GM06990 (cell line): ENCODE results near the gene SLC22A9.
"Not testable (repeated sequence)": the region's sequence is repeated elsewhere in the genome, so short reads cannot be mapped to it uniquely, and the experiment has no call there.

Experiments
- DNase-seq: peaks from one replicate; pipeline ENCODE4 v3.0.0-alpha.2; 2011; ENCODE audit not compliant: insufficient read length; ENCODE audit errors: extremely low read depth
- H3K27me3 ChIP-seq: replicated peaks from 2 replicates; pipeline ENCODE4 v1.6.0; 2011; ENCODE audit warnings: low read length; ENCODE audit not compliant: control insufficient read depth, insufficient read depth
- H3K36me3 ChIP-seq: 2 replicates; pipeline ENCODE4 v1.5.1; 2011; ENCODE audit warnings: low read length; ENCODE audit not compliant: control insufficient read depth, insufficient read depth
- H3K4me3 ChIP-seq: replicated peaks from 2 replicates; pipeline ENCODE4 v1.5.1; 2011; ENCODE audit warnings: low read depth, mild to moderate bottlenecking, control low read depth, low read length
- TF ChIP-seq, protein P1 (sequence below): IDR thresholded peaks from 2 replicates; pipeline ENCODE4 v1.5.1; 2011; ENCODE audit warnings: low read length, control low read depth, mild to moderate bottlenecking, inconsistent platforms; ENCODE audit not compliant: insufficient read depth, poor library complexity, severe bottlenecking

SLC22A9 gene

DNA sequence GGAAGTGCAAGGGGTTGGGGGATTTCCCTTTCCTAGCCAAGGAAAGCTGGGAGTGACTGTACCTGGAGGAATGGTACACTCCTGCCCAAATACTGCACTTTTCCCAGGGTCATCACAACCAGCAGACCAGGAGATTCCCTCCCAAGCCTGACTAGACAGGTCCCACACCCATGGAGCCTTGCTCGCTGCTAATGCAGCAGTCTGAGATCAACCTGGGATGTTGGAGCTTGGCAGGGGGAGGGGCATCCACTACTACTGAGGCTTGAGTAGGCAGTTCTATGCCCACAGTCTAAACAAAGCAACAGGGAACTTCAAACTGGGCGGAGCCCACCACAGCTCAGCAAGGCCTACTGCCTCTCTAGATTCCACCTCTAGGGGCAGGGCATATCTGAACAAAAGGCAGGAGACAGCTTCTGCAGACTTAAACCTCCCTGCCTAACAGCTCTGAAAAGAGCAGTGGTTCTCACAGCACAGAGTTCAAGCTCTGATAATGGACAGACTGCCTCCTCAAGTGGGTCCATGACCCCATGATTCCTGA lies 58.5 kb downstream of the SLC22A9 start:
- Histone ChIP-seq H3K27me3 (no peaks in the 10 kb centered on the region), H3K36me3 (no peaks in the 10 kb centered on the region), H3K4me3 (no peak overlapping the region)
- no peak for DNase-seq
- TF ChIP-seq, protein P1, sequence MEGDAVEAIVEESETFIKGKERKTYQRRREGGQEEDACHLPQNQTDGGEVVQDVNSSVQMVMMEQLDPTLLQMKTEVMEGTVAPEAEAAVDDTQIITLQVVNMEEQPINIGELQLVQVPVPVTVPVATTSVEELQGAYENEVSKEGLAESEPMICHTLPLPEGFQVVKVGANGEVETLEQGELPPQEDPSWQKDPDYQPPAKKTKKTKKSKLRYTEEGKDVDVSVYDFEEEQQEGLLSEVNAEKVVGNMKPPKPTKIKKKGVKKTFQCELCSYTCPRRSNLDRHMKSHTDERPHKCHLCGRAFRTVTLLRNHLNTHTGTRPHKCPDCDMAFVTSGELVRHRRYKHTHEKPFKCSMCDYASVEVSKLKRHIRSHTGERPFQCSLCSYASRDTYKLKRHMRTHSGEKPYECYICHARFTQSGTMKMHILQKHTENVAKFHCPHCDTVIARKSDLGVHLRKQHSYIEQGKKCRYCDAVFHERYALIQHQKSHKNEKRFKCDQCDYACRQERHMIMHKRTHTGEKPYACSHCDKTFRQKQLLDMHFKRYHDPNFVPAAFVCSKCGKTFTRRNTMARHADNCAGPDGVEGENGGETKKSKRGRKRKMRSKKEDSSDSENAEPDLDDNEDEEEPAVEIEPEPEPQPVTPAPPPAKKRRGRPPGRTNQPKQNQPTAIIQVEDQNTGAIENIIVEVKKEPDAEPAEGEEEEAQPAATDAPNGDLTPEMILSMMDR: no peak

DNA sequence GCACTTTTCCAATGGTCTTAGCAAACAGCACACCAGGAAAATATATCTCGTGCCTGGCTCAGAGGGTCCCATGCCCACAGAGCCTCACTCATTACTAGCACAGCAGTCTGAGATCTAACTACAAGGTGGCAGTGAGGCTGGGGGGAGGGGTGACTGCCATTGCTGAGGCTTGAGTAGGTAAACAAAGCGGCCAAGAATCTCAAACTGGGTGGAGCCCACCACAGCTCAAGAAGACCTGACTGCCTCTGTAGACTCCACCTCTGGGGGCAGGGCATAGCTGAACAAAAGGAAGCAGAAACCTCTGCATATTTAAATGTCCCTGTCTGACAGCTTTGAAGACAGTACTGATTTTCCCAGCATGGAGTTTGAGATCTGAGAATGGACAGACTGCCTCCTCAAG lies 61.1 kb downstream of the SLC22A9 start:
- not testable (repeated sequence) for H3K4me3 ChIP-seq, DNase-seq, H3K27me3 ChIP-seq, H3K36me3 ChIP-seq

DNA sequence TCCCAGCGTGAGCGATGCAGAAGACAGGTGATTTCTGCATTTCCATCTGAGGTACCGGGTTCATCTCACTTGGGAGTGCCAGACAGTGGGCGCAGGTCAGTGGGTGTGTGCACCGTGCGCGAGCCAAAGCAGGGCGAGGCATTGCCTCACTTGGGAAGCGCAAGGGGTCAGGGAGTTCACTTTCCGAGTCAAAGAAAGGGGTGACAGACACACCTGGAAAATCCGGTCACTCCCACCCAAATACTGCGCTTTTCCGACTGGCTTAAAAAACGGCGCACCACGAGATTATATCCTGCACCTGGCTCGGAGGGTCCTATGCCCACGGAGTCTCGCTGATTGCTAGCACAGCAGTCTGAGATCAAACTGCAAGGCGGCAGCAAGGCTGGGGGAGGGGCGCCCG lies 65.8 kb downstream of the SLC22A9 start:
- DNase-seq, H3K27me3 ChIP-seq, H3K4me3 ChIP-seq, H3K36me3 ChIP-seq: not testable (repeated sequence)

DNA sequence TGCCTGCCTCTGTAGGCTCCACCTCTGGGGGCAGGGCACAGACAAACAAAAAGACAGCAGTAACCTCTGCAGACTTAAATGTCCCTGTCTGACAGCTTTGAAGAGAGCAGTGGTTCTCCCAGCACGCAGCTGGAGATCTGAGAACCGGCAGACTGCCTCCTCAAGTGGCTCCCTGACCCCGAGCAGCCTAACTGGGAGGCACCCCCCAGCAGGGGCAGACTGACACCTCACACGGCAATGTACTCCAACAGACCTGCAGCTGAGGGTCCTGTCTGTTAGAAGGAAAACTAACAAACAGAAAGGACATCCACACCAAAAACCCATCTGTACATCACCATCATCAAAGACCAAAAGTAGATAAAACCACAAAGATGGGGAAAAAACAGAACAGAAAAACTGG lies 66.2 kb downstream of the SLC22A9 start:
- not testable (repeated sequence) for H3K4me3 ChIP-seq, H3K27me3 ChIP-seq

DNA sequence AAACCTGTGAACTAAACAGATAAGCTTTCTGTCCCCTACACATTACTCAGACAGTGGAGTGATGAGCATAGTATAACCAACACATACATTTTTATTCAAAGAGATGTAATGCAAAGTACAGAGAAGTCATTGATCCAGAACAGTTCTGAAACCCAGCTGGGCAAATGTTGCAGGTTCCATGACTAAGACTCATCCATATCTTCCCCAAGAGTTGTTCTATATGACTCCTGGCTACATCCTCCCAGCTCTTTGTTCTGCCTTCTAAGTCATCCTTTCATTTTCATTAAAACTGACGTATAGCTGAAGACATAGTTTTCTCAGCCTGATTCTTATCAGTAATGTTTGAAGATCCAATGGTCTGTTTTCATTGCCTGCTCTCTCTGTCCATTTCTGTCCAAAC lies 74.1 kb downstream of the SLC22A9 start:
- Histone ChIP-seq H3K27me3 (no peaks in the 10 kb centered on the region), H3K36me3 (no peaks in the 10 kb centered on the region), H3K4me3 (no peak overlapping the region)
- no peak for DNase-seq
- TF ChIP-seq, protein P1: no peak

More for the DNA sequence above, 66.2 kb downstream of the SLC22A9 start:
- DNase-seq, H3K36me3 ChIP-seq: not testable (repeated sequence)

DNA sequence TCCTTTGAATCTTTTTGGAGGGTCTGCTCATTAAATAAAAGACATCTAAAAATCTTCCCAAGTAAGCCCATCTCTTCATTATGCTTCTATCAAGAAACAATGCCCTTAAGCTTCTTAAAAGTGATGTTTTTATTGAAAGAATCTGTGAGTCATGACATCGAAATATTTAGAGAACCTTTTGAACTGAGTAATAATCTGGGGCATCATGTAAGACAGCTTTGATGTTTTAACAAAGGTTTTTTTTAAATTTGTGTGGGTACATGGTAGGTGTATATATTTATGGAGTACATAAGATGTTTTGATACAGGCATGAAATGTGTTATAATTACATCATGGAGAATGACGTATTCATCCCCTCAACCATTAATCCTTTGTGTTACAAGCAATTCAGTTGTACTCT lies 74.6 kb downstream of the SLC22A9 start:
- H3K4me3 ChIP-seq: no peak overlapping the region
- TF ChIP-seq, protein P1: no peak
- no peak for DNase-seq
- no peaks in the 10 kb centered on the region for H3K27me3 ChIP-seq
- no peaks in the 10 kb centered on the region for H3K36me3 ChIP-seq

DNA sequence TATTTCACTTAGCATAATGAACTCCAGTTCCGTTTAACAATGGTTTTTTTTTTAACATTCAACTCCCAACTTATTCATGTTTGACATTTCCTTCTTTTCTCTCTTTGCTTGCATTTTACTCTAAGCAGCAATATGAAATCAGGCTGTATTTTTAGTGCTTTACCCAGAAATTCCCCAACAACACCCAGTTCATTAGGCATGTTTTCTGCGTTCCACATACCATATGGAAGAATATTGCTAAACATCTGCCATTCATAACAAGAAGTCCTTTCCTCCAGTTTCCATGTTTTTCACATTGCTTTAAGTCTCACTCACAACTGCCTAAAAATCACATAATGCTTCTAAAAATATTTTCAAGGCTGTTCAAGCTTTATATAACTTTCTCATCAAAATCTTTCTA lies 75.5 kb downstream of the SLC22A9 start:
- TF ChIP-seq, protein P1: no peak
- Histone ChIP-seq H3K4me3 (no peak overlapping the region), H3K27me3 (no peaks in the 10 kb centered on the region), H3K36me3 (no peaks in the 10 kb centered on the region)
- no peak for DNase-seq
